Measurements from ENCODE around the gene AGFG2.

Gene AGFG2

DNA sequence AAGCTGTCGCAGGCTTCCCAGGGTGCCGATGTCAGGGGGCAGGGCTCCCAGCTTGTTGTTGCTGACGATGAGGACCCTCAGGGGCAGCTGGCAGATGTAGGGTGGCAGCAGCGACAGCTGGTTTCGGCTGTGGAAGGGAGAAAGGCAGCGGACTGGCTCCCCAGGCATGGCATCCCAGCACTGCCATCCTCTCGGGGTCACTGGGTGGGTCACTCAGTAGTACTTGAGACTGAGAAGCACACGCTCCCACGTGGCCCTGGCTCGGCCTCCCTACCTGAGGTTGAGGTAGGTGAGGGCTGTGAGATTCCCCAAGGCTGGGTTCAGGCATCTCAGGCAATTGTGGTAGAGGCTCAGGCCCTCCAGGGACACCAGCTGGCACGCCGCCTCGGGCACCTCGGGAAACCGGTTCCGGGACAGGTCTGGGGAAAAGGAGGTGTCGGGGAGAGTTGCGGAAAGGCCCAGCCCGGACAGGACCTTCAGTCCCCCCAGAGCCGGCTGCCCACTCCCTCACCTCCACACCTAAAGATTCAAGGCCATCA lies 43.1 kb downstream of the AGFG2 start:
- H3K36me3 ChIP-seq: peaks cover 54% of the 10 kb centered on the region

DNA sequence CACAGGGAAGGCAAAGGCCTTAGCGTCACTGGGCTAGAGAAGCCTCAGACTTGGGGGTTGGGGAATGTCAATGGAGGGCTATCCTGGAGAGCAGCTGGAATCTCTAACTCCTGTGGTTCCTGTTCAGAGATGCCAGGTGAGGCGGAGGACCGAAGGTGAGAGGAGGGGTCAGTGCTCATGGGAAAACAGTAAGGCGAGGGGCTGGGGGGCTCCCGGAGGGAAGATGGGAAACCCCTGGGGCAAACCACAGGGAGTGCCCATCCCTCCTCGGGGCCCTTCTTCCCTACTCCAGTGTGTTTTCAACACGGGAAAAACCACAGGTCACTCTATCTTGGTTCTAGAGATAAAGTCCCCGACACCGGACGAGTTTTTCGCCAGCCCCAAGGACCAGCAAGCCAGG lies 43.6 kb downstream of the AGFG2 start:
- Histone ChIP-seq H3K36me3 (peaks cover 48% of the 10 kb centered on the region), H3K4me3 (ENCODE audit: low read depth, low read length) (no peak overlapping the region), H3K9me3 (ENCODE audit: severe bottlenecking) (no peaks in the 10 kb centered on the region), H3K27ac (no peak overlapping the region), H3K27me3 (ENCODE audit: insufficient read depth, low read depth, severe bottlenecking) (no peaks in the 10 kb centered on the region)
- TF ChIP-seq, protein P1, sequence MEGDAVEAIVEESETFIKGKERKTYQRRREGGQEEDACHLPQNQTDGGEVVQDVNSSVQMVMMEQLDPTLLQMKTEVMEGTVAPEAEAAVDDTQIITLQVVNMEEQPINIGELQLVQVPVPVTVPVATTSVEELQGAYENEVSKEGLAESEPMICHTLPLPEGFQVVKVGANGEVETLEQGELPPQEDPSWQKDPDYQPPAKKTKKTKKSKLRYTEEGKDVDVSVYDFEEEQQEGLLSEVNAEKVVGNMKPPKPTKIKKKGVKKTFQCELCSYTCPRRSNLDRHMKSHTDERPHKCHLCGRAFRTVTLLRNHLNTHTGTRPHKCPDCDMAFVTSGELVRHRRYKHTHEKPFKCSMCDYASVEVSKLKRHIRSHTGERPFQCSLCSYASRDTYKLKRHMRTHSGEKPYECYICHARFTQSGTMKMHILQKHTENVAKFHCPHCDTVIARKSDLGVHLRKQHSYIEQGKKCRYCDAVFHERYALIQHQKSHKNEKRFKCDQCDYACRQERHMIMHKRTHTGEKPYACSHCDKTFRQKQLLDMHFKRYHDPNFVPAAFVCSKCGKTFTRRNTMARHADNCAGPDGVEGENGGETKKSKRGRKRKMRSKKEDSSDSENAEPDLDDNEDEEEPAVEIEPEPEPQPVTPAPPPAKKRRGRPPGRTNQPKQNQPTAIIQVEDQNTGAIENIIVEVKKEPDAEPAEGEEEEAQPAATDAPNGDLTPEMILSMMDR (IDR thresholded peaks at IDR 0.05; ENCODE audit: low read depth, low read length): no peak
- no peak for DNase-seq

More for the DNA sequence above, 43.1 kb downstream of the AGFG2 start:
- no peaks in the 10 kb centered on the region for H3K9me3 ChIP-seq (ENCODE audit: severe bottlenecking)
- H3K27me3 ChIP-seq (ENCODE audit: insufficient read depth, low read depth, severe bottlenecking): no peaks in the 10 kb centered on the region
- TF ChIP-seq, protein P1 (IDR thresholded peaks at IDR 0.05; ENCODE audit: low read depth, low read length): no peak
- DNase-seq: no peak
- no peak overlapping the region for H3K27ac ChIP-seq
- no peak overlapping the region for H3K4me3 ChIP-seq (ENCODE audit: low read depth, low read length)

DNA sequence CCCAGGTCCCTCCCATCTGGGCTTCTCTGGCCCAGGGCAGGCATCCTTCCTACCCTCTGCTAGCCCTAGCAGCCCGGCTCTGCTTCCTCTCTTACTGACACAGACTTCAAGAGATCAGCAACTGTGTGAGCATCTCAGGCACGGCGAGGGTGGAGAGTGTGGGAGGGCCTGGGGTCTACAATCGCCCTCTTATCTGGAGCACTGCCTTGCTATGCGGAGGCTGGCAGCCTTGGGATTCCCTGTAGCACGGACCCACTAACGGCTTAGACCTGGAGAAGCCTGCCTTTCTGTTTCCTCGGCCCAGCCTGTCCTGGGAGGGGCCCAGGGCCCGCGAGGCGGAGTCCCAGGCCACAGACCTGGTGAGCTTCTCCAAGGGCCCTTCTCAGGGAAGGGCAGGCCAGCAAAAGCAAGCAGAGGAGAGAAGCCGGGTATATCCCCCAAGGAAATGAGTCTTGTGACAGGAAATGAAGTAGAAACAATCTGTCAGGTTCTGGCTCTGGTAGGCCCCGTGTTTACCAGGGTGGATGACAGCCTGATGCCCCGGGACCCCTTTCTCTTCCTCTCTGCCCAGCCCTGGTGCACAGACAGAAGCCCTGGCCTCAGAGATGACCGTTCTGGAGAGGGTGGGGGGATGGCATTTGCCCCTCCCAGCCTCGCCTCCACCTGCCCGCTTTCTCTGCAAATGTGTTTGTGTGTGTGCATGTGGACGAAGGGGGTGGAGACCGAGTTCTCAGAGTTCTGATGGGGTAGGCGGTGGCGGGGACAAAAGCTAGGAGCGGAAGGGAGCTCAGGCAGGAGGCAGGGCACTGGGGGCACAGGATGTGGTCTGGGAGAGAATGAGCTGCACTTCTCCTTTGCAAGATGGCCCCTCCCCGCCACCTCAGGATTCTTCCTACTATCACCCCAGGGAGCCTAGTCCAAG lies 44.4 kb downstream of the AGFG2 start:
- Histone ChIP-seq H3K4me3 (ENCODE audit: low read depth, low read length) (no peak overlapping the region), H3K9me3 (ENCODE audit: severe bottlenecking) (no peaks in the 10 kb centered on the region), H3K27ac (peak overlapping the region; percentile 14; the same call in 1 of the 2 replicates), H3K27me3 (ENCODE audit: insufficient read depth, low read depth, severe bottlenecking) (no peaks in the 10 kb centered on the region), H3K36me3 (peaks cover 41% of the 10 kb centered on the region)
- TF ChIP-seq, protein P1 (IDR thresholded peaks at IDR 0.05; ENCODE audit: low read depth, low read length): no peak
- no peak for DNase-seq

DNA sequence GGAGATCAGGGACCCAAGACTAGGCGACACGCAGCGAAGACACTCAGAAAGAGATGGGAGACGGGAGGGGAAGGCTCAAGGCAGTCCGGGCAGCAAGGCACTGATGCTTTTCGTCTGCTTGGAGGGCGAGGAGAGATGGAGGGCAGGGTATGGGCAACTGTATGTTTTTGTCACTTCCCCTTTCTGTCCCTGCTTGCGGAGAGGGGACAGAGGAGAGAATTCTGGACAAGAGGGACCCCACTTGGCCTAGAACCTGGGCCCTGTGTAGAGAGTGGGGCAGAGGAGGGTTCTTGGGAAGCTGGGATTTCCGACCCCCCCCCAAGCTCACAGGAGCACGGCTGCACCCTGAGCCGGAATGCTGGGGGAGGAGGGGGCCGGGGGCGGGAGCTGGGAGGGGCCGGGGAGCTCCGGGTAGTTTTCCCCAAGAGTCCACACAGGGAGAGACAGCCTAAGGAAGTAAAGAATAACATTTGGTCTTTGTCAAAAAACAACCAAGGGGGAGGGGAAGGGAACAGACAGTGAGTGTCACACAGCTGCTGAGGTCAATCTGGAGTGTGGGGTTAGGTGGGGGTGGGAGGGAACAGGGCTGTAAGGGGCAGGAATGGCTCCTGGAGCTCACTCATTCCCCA lies 45.2 kb downstream of the AGFG2 start:
- Histone ChIP-seq H3K4me3 (ENCODE audit: low read depth, low read length) (peak overlapping the region; percentile 95), H3K27ac (peak overlapping the region; percentile 99), H3K9me3 (ENCODE audit: severe bottlenecking) (no peaks in the 10 kb centered on the region), H3K27me3 (ENCODE audit: insufficient read depth, low read depth, severe bottlenecking) (no peaks in the 10 kb centered on the region), H3K36me3 (peaks cover 36% of the 10 kb centered on the region)
- TF ChIP-seq, protein P1 (IDR thresholded peaks at IDR 0.05; ENCODE audit: low read depth, low read length): no peak
- no peak for DNase-seq

DNA sequence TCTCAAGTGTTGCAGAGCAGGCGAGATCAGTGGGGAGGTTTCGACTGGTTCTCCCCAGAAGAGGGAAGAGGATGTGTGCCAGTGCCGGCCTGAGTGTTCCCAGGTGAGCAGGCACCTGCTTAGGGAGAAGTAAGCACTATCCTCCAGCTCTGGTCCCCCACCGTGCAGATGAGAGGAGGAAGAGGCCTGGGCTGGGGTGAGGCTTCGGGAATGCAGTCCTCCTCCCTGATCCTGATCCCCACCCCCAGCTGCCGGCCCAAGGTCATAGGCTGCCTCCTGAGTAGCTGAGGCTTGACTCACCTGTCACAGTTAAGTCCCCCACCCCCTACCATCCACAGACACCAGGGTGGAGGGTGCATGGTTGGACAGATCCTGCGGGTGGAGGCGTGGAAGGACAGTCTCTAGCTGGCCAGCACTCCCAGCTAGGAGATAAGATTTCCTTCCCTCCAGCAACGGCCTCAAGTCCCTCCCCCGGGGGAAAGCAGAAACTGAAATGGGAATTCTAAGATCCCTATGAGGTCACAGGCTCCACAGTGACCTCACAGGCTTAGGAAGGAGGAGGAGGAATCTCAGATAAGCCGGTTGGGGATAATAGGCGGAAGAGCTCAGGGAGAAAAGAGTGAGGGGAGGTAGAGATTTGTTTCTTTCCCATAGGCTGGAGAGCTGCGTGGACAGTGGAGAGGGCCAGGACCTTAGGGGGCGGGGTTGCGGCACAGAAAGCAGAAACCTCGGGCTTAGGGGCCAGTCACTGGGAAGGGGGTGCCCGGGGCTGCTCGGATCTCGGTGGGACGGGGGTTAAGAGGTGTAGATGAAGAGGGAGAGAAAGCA lies 45.9 kb downstream of the AGFG2 start:
- Histone ChIP-seq H3K27ac (peak overlapping the region; percentile 99), H3K9me3 (ENCODE audit: severe bottlenecking) (no peaks in the 10 kb centered on the region), H3K27me3 (ENCODE audit: insufficient read depth, low read depth, severe bottlenecking) (no peaks in the 10 kb centered on the region), H3K4me3 (ENCODE audit: low read depth, low read length) (peak overlapping the region; percentile 95), H3K36me3 (peaks cover 32% of the 10 kb centered on the region)
- TF ChIP-seq, protein P1 (IDR thresholded peaks at IDR 0.05; ENCODE audit: low read depth, low read length): no peak
- DNase-seq: peak; percentile 77
